H1 (cell line): ENCODE results near the gene PRSS22. TPM values are rescaled to one million over a fixed set of nuclear protein-coding genes. Genes with fewer than 3 reads are reported as not detected.

Source experiments
- CHD2 ChIP-seq: IDR thresholded peaks from 2 replicates; pipeline ENCODE4 v1.6.1; 2012; ENCODE audit warnings: low read length, improper control_type of control experiment
- HDAC2 ChIP-seq, 2 experiments: fragments of 300-600 bp in 1 of 2; sonication (generic) in 1 of 2; IDR thresholded peaks; 2 replicates each; pipeline ENCODE4 v1.6.1; 2011 to 2012; ENCODE audit warnings: low read depth in 2 of 2, low read length in 2 of 2, mild to moderate bottlenecking in 2 of 2, moderate library complexity in 2 of 2, borderline replicate concordance in 1 of 2, inconsistent platforms in 1 of 2
- POLR2AphosphoS5 ChIP-seq: IDR thresholded peaks from 2 replicates; pipeline ENCODE4 v1.6.1; 2011; ENCODE audit warnings: low read depth, low read length
- TEAD4 ChIP-seq: IDR thresholded peaks from 2 replicates; pipeline ENCODE4 v1.6.1; 2012; ENCODE audit warnings: low read depth, low read length, inconsistent platforms, mixed read lengths
- polyA plus RNA-seq, 7 experiments: library from polyadenylated mRNA; depleted of rRNA in 3 of 7; stranded (reverse) in 5 of 7; unstranded in 2 of 7; fragments of >200 nt in 5 of 7; fragments of 200-250 nt in 2 of 7; gene quantifications; 1 replicate in 5 of 7; 2 replicates in 1 of 7; 4 replicates in 1 of 7; pipeline versions ENCODE4 v1.2.1 to v1.2.3, GENCODE V29; 2011 to 2013; ENCODE audit warnings: missing spikeins in 2 of 7, mixed read lengths in 2 of 7
- total RNA-seq: library from RNA; stranded (reverse); fragmentation: NEBNext Ultra II Directional; extraction: Animal tissue kit (Norgen Biotek cat#: 25700); gene quantifications from 2 replicates; pipeline ENCODE4 v1.2.1, GENCODE V29; 2021
- TF ChIP-seq, protein P1 (sequence below): fragments of 300-600 bp; sonication (generic); IDR thresholded peaks from 2 replicates; pipeline ENCODE4 v1.7.1; 2012; ENCODE audit warnings: low read length, moderate library complexity, mild to moderate bottlenecking, inconsistent platforms; ENCODE audit not compliant: insufficient replicate concordance
- TF ChIP-seq, protein P2 (sequence below): IDR thresholded peaks from 2 replicates; pipeline ENCODE4 v1.6.1; 2012; ENCODE audit warnings: inconsistent platforms
- TF ChIP-seq, protein P3 (sequence below): IDR thresholded peaks from 2 replicates; pipeline ENCODE4 v1.6.1; 2012; ENCODE audit warnings: low read length, inconsistent platforms

The PRSS22 gene
- total and polyA plus RNA-seq, 2 of the 8 experiments (the other 6 are each of a cell fraction or from before 2014, with no cell fraction given) = 4.0 to 4.4 TPM

DNA sequence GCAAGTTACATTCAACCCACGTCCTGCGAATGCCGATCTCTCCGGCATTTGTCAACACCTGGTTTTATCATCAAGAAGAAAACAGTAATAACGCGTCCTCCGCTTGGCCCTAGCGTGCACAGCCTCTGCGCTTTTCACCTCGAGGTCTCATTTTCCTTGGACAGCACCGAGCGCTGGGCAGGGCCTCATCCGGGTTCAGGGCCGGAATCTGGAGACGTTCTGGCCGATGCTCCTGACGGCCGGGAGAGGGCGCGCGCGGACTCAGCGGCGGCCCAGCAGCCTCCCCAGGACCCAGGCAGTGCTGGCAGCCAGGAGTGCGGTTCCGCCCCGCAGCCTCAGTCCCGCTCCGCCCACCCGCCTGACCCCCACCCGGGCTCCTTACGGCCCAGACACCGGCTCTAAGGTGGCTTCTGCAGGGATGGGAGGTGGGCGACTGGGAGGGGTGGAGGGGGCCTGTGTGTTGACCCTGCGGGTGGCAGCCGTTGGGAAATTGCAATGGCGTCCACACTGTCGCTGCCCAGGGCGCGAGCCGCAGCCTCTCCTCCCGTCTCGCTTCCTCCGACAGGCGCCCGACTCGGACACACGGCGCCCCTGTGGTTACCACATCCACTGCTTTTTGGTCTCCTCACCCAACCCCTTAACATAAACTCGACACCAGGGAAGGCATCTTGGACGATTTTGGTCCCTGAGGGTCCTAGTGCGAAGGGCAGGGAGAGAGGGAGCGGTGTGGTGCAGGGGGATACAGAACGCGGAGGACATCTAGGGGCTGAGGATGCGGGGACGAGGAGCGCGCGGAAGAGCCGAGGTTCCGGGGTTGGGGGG, 46.3 kb upstream of the PRSS22 start (continued):
- TF ChIP-seq, protein P1, sequence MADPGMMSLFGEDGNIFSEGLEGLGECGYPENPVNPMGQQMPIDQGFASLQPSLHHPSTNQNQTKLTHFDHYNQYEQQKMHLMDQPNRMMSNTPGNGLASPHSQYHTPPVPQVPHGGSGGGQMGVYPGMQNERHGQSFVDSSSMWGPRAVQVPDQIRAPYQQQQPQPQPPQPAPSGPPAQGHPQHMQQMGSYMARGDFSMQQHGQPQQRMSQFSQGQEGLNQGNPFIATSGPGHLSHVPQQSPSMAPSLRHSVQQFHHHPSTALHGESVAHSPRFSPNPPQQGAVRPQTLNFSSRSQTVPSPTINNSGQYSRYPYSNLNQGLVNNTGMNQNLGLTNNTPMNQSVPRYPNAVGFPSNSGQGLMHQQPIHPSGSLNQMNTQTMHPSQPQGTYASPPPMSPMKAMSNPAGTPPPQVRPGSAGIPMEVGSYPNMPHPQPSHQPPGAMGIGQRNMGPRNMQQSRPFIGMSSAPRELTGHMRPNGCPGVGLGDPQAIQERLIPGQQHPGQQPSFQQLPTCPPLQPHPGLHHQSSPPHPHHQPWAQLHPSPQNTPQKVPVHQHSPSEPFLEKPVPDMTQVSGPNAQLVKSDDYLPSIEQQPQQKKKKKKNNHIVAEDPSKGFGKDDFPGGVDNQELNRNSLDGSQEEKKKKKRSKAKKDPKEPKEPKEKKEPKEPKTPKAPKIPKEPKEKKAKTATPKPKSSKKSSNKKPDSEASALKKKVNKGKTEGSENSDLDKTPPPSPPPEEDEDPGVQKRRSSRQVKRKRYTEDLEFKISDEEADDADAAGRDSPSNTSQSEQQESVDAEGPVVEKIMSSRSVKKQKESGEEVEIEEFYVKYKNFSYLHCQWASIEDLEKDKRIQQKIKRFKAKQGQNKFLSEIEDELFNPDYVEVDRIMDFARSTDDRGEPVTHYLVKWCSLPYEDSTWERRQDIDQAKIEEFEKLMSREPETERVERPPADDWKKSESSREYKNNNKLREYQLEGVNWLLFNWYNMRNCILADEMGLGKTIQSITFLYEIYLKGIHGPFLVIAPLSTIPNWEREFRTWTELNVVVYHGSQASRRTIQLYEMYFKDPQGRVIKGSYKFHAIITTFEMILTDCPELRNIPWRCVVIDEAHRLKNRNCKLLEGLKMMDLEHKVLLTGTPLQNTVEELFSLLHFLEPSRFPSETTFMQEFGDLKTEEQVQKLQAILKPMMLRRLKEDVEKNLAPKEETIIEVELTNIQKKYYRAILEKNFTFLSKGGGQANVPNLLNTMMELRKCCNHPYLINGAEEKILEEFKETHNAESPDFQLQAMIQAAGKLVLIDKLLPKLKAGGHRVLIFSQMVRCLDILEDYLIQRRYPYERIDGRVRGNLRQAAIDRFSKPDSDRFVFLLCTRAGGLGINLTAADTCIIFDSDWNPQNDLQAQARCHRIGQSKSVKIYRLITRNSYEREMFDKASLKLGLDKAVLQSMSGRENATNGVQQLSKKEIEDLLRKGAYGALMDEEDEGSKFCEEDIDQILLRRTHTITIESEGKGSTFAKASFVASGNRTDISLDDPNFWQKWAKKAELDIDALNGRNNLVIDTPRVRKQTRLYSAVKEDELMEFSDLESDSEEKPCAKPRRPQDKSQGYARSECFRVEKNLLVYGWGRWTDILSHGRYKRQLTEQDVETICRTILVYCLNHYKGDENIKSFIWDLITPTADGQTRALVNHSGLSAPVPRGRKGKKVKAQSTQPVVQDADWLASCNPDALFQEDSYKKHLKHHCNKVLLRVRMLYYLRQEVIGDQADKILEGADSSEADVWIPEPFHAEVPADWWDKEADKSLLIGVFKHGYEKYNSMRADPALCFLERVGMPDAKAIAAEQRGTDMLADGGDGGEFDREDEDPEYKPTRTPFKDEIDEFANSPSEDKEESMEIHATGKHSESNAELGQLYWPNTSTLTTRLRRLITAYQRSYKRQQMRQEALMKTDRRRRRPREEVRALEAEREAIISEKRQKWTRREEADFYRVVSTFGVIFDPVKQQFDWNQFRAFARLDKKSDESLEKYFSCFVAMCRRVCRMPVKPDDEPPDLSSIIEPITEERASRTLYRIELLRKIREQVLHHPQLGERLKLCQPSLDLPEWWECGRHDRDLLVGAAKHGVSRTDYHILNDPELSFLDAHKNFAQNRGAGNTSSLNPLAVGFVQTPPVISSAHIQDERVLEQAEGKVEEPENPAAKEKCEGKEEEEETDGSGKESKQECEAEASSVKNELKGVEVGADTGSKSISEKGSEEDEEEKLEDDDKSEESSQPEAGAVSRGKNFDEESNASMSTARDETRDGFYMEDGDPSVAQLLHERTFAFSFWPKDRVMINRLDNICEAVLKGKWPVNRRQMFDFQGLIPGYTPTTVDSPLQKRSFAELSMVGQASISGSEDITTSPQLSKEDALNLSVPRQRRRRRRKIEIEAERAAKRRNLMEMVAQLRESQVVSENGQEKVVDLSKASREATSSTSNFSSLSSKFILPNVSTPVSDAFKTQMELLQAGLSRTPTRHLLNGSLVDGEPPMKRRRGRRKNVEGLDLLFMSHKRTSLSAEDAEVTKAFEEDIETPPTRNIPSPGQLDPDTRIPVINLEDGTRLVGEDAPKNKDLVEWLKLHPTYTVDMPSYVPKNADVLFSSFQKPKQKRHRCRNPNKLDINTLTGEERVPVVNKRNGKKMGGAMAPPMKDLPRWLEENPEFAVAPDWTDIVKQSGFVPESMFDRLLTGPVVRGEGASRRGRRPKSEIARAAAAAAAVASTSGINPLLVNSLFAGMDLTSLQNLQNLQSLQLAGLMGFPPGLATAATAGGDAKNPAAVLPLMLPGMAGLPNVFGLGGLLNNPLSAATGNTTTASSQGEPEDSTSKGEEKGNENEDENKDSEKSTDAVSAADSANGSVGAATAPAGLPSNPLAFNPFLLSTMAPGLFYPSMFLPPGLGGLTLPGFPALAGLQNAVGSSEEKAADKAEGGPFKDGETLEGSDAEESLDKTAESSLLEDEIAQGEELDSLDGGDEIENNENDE = no peak
- TF ChIP-seq, protein P2, sequence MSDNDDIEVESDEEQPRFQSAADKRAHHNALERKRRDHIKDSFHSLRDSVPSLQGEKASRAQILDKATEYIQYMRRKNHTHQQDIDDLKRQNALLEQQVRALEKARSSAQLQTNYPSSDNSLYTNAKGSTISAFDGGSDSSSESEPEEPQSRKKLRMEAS = 0 out of 2 replicates have a peak, but pooled peaks have one; percentile 39
- TF ChIP-seq CHD2 (no peak), HDAC2 (IDR thresholded peaks at IDR 0.05; ENCODE audit: borderline replicate concordance in 1 of 2, low read depth in 2 of 2, low read length in 2 of 2) (peak in 1 of 2 experiments; percentile 68; a peak in 1 of 4 replicates), POLR2AphosphoS5 (no peak; the same call in 1 of the 2 replicates), TEAD4 (peak; percentile 69)
- TF ChIP-seq, protein P3, sequence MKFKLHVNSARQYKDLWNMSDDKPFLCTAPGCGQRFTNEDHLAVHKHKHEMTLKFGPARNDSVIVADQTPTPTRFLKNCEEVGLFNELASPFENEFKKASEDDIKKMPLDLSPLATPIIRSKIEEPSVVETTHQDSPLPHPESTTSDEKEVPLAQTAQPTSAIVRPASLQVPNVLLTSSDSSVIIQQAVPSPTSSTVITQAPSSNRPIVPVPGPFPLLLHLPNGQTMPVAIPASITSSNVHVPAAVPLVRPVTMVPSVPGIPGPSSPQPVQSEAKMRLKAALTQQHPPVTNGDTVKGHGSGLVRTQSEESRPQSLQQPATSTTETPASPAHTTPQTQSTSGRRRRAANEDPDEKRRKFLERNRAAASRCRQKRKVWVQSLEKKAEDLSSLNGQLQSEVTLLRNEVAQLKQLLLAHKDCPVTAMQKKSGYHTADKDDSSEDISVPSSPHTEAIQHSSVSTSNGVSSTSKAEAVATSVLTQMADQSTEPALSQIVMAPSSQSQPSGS = no peak
